ENCODE data around the gene GNE. TPM values are rescaled to one million over a fixed set of nuclear protein-coding genes. Genes with fewer than 3 reads are reported as not detected.

The GNE gene
- total and polyA plus RNA-seq, 3 donors from 2014 or later = 13.2 to 26.6 (median 22.7) TPM

DNA sequence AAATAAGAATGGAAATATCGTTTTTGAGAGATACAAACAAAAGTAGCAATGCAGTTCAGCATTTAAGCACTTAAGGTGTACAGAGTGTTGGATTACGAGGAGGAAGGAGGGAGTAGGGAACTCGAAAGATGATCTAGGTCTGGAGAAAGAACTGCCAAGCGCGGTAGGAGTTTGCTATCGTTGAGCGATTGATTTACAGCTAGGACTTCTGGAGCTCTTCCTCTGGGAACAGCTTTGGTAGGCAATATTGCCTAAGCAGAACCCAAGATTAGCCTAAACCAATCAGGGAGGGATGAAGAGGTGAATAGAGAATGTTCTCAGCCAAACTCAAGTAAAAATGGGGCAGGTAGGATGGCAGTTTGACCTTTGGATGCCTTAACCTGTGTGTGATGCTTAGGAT lies 66.6 kb downstream of the GNE start:
- TF ChIP-seq POLR2A (IDR thresholded peaks at IDR 0.05) = no peak
- TF ChIP-seq, protein P1, sequence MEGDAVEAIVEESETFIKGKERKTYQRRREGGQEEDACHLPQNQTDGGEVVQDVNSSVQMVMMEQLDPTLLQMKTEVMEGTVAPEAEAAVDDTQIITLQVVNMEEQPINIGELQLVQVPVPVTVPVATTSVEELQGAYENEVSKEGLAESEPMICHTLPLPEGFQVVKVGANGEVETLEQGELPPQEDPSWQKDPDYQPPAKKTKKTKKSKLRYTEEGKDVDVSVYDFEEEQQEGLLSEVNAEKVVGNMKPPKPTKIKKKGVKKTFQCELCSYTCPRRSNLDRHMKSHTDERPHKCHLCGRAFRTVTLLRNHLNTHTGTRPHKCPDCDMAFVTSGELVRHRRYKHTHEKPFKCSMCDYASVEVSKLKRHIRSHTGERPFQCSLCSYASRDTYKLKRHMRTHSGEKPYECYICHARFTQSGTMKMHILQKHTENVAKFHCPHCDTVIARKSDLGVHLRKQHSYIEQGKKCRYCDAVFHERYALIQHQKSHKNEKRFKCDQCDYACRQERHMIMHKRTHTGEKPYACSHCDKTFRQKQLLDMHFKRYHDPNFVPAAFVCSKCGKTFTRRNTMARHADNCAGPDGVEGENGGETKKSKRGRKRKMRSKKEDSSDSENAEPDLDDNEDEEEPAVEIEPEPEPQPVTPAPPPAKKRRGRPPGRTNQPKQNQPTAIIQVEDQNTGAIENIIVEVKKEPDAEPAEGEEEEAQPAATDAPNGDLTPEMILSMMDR (IDR thresholded peaks at IDR 0.05) = no peak
- Histone ChIP-seq H3K9me3 (no peaks in the 10 kb centered on the region), H3K36me3 (ENCODE audit: low read depth, missing control alignments) (no peaks in the 10 kb centered on the region), H3K27ac (peak overlapping the region; percentile 87 to 90), H3K4me3 (peak overlapping the region; percentile 71 to 88), H3K4me1 (peaks cover 33% of the 10 kb centered on the region), H3K27me3 (no peaks in the 10 kb centered on the region)
- intact Hi-C loops (cut with DNase I; ENCODE audit: low total_unique reads) = no loop called here
- 0% methylated on average over 7 of the region's 7 CpGs for WGBS, 2 donors
- DNase-seq = no peak

DNA sequence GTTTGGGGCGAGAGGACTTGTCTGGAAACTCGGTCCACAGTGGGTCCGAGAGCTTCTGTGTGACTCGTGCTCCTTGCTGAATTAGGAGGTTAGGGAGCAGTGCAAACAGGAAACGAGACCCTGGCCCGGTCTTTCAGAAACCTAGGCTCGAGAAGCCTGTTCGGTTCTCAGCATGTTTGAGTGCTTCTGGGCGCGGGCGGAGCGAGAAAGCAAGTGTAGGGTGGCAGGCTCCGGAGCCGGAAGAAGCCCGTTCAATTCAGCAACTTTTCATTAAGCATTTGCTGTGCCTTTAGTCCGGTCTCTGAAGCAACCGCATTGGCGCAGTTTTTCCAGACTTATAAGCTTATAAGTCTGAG lies 67.0 kb downstream of the GNE start:
- no peaks in the 10 kb centered on the region for H3K27me3 ChIP-seq
- peaks cover 33% of the 10 kb centered on the region for H3K4me1 ChIP-seq
- WGBS, 2 donors = 0 to 2% methylated on average over 14 to 18 of the region's 18 CpGs
- H3K36me3 ChIP-seq (ENCODE audit: low read depth, missing control alignments) = no peaks in the 10 kb centered on the region
- intact Hi-C loops (cut with DNase I; ENCODE audit: low total_unique reads) = no loop called here
- peak overlapping the region; percentile 87 to 90 for H3K27ac ChIP-seq
- TF ChIP-seq, protein P1 (IDR thresholded peaks at IDR 0.05) = no peak
- no peak for TF ChIP-seq POLR2A (IDR thresholded peaks at IDR 0.05)
- DNase-seq = peak; percentile 45
- H3K9me3 ChIP-seq = no peaks in the 10 kb centered on the region
- H3K4me3 ChIP-seq = peak overlapping the region; percentile 71 to 88

DNA sequence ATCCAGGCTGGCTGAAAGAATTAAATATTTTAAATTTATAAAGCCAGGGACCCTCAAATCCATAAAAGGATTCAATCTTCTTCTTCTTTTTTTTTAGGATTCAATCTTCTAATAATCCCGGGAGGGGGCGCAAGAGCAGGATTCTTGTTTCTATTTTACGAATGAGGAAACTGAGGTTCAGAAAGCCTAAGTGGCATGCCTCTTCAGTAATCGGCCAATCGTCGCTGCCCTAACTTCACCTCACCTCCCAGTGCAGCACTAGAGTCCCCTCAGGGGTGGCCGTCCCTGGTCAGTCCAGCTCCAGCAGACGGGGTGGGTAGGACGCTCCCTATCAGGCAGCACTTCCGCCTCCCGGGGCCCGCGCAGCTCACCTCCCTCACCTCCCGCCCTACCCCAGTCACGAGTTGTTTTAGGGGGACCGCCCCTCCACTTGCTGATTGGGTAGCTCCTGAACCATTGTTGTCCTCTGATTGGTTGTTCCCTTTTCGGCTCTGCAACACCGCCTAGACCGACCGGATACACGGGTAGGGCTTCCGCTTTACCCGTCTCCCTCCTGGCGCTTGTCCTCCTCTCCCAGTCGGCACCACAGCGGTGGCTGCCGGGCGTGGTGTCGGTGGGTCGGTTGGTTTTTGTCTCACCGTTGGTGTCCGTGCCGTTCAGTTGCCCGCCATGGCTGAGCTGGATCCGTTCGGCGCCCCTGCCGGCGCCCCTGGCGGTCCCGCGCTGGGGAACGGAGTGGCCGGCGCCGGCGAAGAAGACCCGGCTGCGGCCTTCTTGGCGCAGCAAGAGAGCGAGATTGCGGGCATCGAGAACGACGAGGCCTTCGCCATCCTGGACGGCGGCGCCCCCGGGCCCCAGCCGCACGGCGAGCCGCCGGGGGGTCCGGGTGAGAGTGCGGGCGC lies 67.6 kb downstream of the GNE start, which contains the start of gene CLTA:
TSS of gene CLTA (plus strand) at position 534 of the 902 bp plus-strand sequence. CDS start at position 670, 136 bp downstream.
- Histone ChIP-seq H3K27ac (peak within 1 kb of the TSS; percentile 87 to 90), H3K4me3 (peak within 1 kb of the TSS; percentile 71 to 88), H3K36me3 (ENCODE audit: low read depth, missing control alignments) (no peaks in the 10 kb centered on the region), H3K4me1 (peaks cover 33% of the 10 kb centered on the region), H3K27me3 (no peaks in the 10 kb centered on the region), H3K9me3 (no peaks in the 10 kb centered on the region)
- intact Hi-C loops (cut with DNase I; ENCODE audit: low total_unique reads) = no loop called here
- no peak for TF ChIP-seq POLR2A (IDR thresholded peaks at IDR 0.05)
- TF ChIP-seq, protein P1 (IDR thresholded peaks at IDR 0.05) = peak; percentile 47 to 76 (median 53)
- 0% methylated on average over 10 to 68 of the region's 68 CpGs for WGBS, 2 donors
- DNase-seq = peak; percentile 99

DNA sequence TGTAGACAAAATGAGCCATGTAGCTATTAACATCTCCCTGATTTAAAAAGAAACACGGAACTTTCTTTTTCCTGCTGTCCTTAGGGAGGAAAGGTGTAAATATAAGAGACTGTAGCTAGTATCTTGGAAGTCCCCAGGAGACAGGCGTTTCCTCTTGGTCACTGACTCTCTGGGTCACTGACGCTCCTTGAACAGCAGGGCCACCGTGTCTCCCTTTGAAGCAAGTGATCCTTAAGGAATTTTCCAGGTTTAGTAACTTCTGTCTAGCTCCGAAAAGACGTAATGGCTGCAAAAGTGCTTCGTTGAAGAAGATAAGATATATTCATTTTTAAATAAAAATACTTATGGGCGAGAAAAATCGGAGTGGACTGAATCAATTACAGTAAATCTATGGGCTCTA lies 68.3 kb downstream of the GNE start:
- H3K4me3 ChIP-seq = peak overlapping the region; percentile 71 to 88
- H3K27ac ChIP-seq = peak overlapping the region; percentile 87 to 90
- no peak for DNase-seq
- H3K9me3 ChIP-seq = no peaks in the 10 kb centered on the region
- 2% methylated on average over 9 of the region's 9 CpGs for WGBS, 2 donors
- intact Hi-C loops (cut with DNase I; ENCODE audit: low total_unique reads) = loop anchor here (10.0 kb wide), 1 partner anchor 235 kb away; the partner anchor contains the start of gene OR2S2
- H3K36me3 ChIP-seq (ENCODE audit: low read depth, missing control alignments) = no peaks in the 10 kb centered on the region
- TF ChIP-seq, protein P1 (IDR thresholded peaks at IDR 0.05) = peak in 1 of 3 experiments; percentile 10
- TF ChIP-seq POLR2A (IDR thresholded peaks at IDR 0.05) = no peak
- no peaks in the 10 kb centered on the region for H3K27me3 ChIP-seq
- peaks cover 33% of the 10 kb centered on the region for H3K4me1 ChIP-seq
